HG03575 (cell line): Measurements from ENCODE around the gene OR8D2.

Experiments
- ATAC-seq: cut with Tn5 transposase; IDR thresholded peaks from one replicate; pipeline ENCODE4 v1.9.1; 2021; ENCODE audit not compliant: unreplicated experiment, insufficient number of reproducible peaks, low FRiP score; ENCODE audit errors: extremely low read depth

The OR8D2 gene, protein sequence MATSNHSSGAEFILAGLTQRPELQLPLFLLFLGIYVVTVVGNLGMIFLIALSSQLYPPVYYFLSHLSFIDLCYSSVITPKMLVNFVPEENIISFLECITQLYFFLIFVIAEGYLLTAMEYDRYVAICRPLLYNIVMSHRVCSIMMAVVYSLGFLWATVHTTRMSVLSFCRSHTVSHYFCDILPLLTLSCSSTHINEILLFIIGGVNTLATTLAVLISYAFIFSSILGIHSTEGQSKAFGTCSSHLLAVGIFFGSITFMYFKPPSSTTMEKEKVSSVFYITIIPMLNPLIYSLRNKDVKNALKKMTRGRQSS

GRCh38 chr11:124320097-124320496, at the start of gene OR8D2:
Gene OR8D2 (minus strand): TSS chr11:124320197. CDS start chr11:124320197, 0 bp downstream.
- no peak for ATAC-seq

- no peak for ATAC-seq
Observed at GRCh38 chr11:124359566-124359965, 39.6 kb upstream of the OR8D2 start.

DNA sequence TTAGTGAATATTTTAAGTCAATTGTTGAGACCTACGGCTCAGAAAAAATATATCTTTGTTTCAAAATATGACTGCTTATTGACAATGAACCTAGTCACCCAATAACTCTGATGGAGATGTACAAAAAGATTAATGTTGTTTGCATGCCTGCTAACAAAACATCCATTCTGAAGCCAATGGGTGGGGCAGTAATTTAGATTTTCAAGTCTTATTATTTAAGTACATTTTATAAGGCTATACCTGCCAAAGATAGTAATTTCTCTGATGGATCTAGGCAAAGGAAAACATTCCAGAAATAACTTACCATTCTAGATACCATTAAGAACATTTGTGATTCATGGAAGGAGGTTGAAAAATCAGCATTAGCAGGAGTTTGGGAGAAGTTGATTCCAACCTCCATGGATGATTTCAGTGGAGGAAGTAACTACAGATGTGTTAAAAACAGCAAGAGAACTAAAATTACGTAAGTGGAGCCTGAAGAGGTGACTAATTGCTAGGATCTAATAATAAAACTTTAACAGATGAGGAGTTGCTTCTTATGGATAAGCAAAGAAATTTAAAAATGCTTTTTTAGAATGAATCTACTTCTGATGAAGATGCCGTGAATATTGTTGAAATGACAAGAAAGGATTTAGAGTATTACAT, 26.4 kb upstream of the OR8D2 start:
- ATAC-seq = no peak

DNA sequence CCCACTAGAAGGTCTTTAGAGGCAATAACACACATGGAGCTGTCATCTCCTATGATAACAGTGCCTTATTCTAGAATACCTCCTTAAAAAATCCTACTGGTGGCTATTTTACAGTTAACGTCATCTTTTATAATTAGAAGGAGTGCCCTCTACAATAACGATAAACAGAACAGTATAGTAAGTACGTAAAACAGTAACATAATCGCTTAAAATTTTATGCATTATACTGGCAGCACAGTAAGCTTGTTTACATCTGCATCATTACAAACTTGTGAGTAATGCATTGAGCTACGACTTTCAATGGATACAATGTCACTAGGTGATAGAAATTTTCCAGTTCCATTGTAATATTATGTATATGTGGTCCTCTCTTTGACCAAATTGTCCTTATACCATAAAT, 24.3 kb upstream of the OR8D2 start:
- no peak for ATAC-seq

DNA sequence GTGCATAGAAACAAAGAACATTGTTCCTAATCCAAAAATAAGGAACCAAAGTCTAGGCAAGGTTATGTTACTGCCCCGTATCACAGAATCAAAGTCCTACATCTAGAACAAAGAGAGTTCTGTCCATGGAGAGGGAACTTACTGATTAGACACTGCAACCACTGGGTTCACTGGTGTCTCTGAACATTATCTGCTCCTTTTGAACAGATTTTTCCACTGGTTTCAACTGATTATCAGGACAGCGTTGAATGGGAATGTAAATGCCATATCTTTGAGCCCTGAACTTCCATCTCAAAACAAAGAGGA, 20.1 kb upstream of the OR8D2 start:
- ATAC-seq = no peak

- no peak for ATAC-seq
Observed at GRCh38 chr11:124339396-124340141, 19.6 kb upstream of the OR8D2 start.

GRCh38 chr11:124331873-124332272, 11.9 kb upstream of the OR8D2 start:
- no peak for ATAC-seq

GRCh38 chr11:124329787-124330478, 9.9 kb upstream of the OR8D2 start:
- ATAC-seq = peak; percentile 72

GRCh38 chr11:124327775-124328174, 7.8 kb upstream of the OR8D2 start:
- ATAC-seq = no peak

DNA sequence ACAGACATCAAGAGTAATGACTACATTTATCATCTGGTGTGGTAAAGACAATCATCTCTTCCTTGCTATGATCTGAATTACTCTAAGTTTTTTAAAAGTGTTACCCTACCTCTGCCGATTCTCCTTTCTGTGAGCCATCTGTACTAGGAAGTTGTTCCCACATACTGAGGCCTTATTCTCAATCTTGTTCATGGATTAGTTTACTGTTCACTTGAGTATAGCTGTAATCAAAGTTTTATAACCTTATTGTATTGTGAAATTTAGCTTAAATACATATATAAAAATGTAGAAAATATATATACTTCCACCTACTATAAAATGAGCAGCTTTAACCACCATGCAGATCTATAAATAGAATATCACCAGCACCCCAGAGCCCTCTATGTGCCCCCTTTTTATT, 2.4 kb upstream of the OR8D2 start:
- no peak for ATAC-seq

DNA sequence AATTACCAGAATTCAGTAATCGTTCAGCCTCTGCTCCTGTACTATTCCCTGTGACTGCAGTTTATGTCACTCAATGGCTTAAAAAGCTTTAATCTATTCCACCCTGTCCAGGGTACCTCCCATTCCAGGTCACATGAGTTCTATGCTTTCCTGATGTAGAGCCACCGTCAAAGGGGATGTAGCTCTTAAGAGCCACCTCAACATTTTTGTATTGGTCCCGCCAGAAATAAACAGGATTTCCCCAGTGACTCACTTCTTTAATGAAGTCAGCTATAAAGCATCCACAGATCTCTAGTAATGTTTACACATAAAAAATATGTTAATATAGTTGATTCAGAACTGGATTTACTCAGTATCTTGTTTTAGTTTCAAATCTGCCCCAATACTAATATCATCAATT, 4.9 kb downstream of the OR8D2 start:
- no peak for ATAC-seq

DNA sequence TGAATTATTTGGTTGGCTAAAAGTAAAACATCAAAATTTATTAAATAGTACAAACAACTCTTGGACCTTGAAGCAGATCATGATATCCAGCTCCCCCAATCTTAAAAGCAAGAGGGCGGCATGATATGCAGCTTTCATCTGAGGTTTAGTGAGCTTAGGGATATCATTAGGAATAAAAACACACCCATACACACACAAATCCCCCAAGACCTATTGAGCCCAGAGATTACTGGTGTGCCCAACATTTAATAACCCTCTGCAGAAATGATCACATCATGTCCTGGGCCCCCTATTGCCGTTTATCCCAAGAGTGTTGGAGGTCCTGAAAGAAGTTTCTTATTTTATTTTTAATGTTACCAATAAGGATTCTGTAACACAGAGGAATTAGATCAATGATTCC, 6.1 kb downstream of the OR8D2 start, which contains the start of gene OR8D1:
Gene OR8D1, minus strand, starts transcription at position 101 of the 400 bp plus-strand sequence. CDS start 3,183 bp downstream, outside the sequence.
- ATAC-seq = no peak

DNA sequence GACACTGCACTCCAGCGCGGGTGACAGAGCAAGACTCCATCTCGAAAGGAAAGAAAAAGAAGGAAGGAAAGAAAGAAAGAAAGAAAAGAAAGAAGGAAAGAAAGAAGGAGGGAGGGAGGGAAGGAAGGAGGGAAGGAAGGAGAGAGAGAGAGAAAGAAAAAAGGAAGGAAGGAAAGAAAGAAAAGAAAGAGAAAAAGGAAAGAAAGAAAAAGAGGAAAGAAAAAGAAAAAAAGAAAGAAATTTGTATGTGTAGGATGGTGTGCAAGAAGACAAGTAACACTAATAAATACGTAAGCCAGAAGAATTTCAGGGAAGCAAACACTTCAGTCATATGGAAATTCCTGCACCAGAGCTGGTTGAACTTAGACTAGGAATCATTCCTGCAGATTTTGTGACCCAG, 6.9 kb downstream of the OR8D2 start:
- ATAC-seq = no peak

GRCh38 chr11:124311670-124312069, 8.3 kb downstream of the OR8D2 start:
- ATAC-seq = no peak

DNA sequence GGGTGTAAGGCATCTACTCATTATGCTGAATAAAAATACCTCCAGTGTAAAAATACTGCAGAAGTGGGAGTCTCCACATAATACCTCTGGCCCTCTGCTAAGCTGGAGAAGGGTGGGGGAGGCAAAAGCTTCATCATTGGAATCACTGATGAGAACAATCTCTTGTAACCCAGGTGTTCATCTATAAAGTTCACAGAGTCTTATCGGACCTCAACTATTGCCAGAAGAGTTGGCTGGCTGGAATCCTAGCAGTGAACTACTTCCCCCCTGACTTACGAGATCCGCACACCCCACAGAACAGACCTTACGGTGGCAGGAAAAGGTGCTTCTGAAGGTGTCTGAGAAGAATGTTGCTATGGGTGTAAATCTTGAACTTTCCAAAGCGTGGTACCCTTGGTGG, 8.7 kb downstream of the OR8D2 start:
- ATAC-seq = no peak

- ATAC-seq = no peak
Observed at GRCh38 chr11:124310721-124311120, 9.3 kb downstream of the OR8D2 start.

DNA sequence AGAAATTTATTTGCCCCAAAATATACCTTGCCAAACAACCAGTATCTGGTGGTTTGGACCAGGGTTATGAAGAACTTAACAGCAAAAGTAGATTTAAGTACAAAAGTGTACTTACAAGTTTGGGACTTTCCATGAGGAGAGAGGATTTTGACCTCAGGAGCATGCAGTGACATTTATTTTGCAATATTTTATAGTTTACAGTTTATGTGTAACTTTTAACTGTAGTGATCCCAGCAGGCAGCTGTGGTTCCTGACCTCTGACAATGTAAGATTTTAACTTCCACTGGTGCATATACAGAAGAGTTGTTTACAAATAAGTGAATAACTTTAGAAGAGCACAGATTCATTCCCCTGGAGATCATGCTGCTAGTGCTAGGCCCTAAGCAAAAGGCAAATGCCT, 12.9 kb downstream of the OR8D2 start:
- no peak for ATAC-seq

DNA sequence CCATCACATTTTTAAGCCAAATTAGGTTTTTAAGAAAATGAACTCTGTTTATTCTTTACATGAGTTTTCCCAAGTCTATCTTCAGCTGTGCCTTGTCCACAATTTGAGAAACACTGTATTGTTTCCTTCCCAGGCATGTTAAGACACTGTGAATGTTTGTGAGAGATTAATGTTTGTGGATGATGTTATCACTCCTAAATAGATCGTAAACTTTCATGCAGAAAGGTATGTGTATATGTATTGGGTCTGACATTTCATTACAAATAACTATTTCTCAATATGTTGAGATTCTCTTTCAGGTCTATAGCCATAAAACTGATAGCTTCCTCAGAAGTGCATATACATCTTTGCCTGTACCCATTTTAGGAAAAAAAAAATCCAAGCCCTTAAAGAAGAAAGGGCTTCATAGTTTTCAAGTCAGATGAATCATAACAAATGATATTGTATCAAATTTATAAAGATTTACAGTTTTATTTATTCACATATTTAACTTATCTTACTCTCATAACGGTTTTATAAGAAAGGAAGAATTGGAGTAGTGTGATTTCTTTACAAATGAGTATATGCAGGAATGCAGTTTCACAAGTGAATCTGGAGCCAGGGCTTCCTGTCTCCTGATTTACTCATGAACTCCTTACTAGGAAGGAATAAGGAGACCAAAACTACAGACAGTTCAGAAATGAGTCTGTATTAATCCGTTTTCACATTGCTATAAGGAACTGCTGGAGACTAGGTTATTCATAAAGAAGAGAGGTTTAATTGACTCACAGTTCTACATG, 17.5 kb downstream of the OR8D2 start:
- ATAC-seq = no peak

DNA sequence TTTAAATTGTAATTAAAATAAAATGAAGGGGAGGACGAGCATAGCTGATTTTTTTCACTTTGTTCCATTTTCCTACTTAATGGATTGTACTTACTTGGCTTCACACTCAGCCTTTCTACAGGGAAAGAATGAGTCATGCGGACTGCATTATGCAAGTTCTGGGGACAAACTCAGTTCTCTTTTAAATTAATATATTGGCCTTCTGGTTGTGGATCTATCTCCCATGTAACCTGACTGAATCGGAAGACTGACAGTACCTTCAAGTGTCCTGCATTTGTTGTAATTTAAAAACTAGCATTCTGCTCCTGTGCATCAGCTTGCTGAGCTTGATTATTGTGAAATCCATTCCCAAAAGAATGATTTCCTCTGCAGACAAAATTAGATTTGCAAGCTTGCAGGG, 18.4 kb downstream of the OR8D2 start:
- no peak for ATAC-seq
